ENCODE measurements around the gene NDUFS4.
A peak's percentile ranks its signal among the peaks of the same experiment; 100 is the strongest.
"Not testable (repeated sequence)": the region's sequence is repeated elsewhere in the genome, so short reads cannot be mapped to it uniquely, and the experiment has no call there.

NDUFS4 gene

GRCh38 chr5:53560506-53561191 is at the start of gene NDUFS4:
TSS of gene NDUFS4 (plus strand) at chr5:53560639. CDS start at chr5:53560663, 24 bp downstream.
- peak; percentile 58 for DNase-seq (ENCODE audit: low spot score)
- no peak for TF ChIP-seq CTCF (IDR thresholded peaks at IDR 0.05; ENCODE audit: extremely low read depth, insufficient read depth, missing control alignments)
- in situ Hi-C loops (cut with MboI; ENCODE audit: low pct_unique_long_range_greater_than_20kb, low sequenced_read_pairs, unreplicated experiment), result no loop called here

GRCh38 chr5:53512539-53512938 is 47.9 kb upstream of the NDUFS4 start:
- in situ Hi-C loops (cut with MboI; ENCODE audit: low pct_unique_long_range_greater_than_20kb, low sequenced_read_pairs, unreplicated experiment), result no loop called here
- no peak for TF ChIP-seq CTCF (IDR thresholded peaks at IDR 0.05; ENCODE audit: extremely low read depth, insufficient read depth, missing control alignments)
- no peak for DNase-seq (ENCODE audit: low spot score)

GRCh38 chr5:53515988-53516387 is 44.5 kb upstream of the NDUFS4 start:
- no peak for DNase-seq (ENCODE audit: low spot score)
- TF ChIP-seq CTCF (IDR thresholded peaks at IDR 0.05; ENCODE audit: extremely low read depth, insufficient read depth, missing control alignments), result no peak
- in situ Hi-C loops (cut with MboI; ENCODE audit: low pct_unique_long_range_greater_than_20kb, low sequenced_read_pairs, unreplicated experiment), result no loop called here

- no peak for DNase-seq (ENCODE audit: low spot score)
- no peak for TF ChIP-seq CTCF (IDR thresholded peaks at IDR 0.05; ENCODE audit: extremely low read depth, insufficient read depth, missing control alignments)
- in situ Hi-C loops (cut with MboI; ENCODE audit: low pct_unique_long_range_greater_than_20kb, low sequenced_read_pairs, unreplicated experiment), result no loop called here
Measured at GRCh38 chr5:53520813-53521212, 39.6 kb upstream of the NDUFS4 start.

GRCh38 chr5:53537711-53538110 is 22.7 kb upstream of the NDUFS4 start:
- no peak for DNase-seq (ENCODE audit: low spot score)
- no peak for TF ChIP-seq CTCF (IDR thresholded peaks at IDR 0.05; ENCODE audit: extremely low read depth, insufficient read depth, missing control alignments)
- in situ Hi-C loops (cut with MboI; ENCODE audit: low pct_unique_long_range_greater_than_20kb, low sequenced_read_pairs, unreplicated experiment), result no loop called here

GRCh38 chr5:53540739-53541138 is 19.7 kb upstream of the NDUFS4 start:
- in situ Hi-C loops (cut with MboI; ENCODE audit: low pct_unique_long_range_greater_than_20kb, low sequenced_read_pairs, unreplicated experiment); DNase-seq (ENCODE audit: low spot score): not testable (repeated sequence)

GRCh38 chr5:53541859-53542258 is 18.6 kb upstream of the NDUFS4 start:
- no peak for DNase-seq (ENCODE audit: low spot score)
- TF ChIP-seq CTCF (IDR thresholded peaks at IDR 0.05; ENCODE audit: extremely low read depth, insufficient read depth, missing control alignments), result no peak
- in situ Hi-C loops (cut with MboI; ENCODE audit: low pct_unique_long_range_greater_than_20kb, low sequenced_read_pairs, unreplicated experiment), result no loop called here
